Measurements from ENCODE around the gene PPP1R1C. TPM values are rescaled to one million over a fixed set of nuclear protein-coding genes. Genes with fewer than 3 reads are reported as not detected.

PPP1R1C gene
- total and polyA plus RNA-seq, 2 donors from 2014 or later, result 2.5 TPM

GRCh38 chr2:182015334-182016109 lies 29.9 kb downstream of the PPP1R1C start:
- Histone ChIP-seq H3K9ac (ENCODE audit: low read length in 3 of 3) (no peak overlapping the region), H3K9me3 (ENCODE audit: control insufficient read depth in 2 of 3, insufficient read depth in 1 of 3, low read length in 3 of 3) (peaks cover 0 to 3% (median under 1%) of the 10 kb centered on the region in 3 donors), H3K4me1 (ENCODE audit: control insufficient read depth in 2 of 3, insufficient read depth in 2 of 3, low read depth in 1 of 3, low read length in 3 of 3) (no peaks in the 10 kb centered on the region), H3K4me3 (ENCODE audit: low read length in 3 of 3) (no peak overlapping the region), H3K27ac (ENCODE audit: low read depth in 2 of 2, low read length in 2 of 2) (no peak overlapping the region), H3K27me3 (ENCODE audit: control insufficient read depth, insufficient read depth, low read length) (no peaks in the 10 kb centered on the region), H3K36me3 (ENCODE audit: control insufficient read depth in 2 of 3, insufficient read depth in 3 of 3, low read length in 3 of 3) (no peaks in the 10 kb centered on the region)
- DNase-seq (no peak), FAIRE-seq (no peak)
- intact Hi-C loops (cut with DNase I), result no loop called here
- TF ChIP-seq CTCF (IDR thresholded peaks at IDR 0.05; ENCODE audit: borderline replicate concordance, extremely low read depth, insufficient read depth), result no peak

GRCh38 chr2:182018218-182018617 lies 32.6 kb downstream of the PPP1R1C start:
- Histone ChIP-seq H3K9ac (ENCODE audit: low read length in 3 of 3) (no peak overlapping the region), H3K4me3 (ENCODE audit: low read length in 3 of 3) (no peak overlapping the region), H3K9me3 (ENCODE audit: control insufficient read depth in 2 of 3, insufficient read depth in 1 of 3, low read length in 3 of 3) (peaks cover 0 to 7% (median 0%) of the 10 kb centered on the region in 3 donors), H3K4me1 (ENCODE audit: control insufficient read depth in 2 of 3, insufficient read depth in 2 of 3, low read depth in 1 of 3, low read length in 3 of 3) (no peaks in the 10 kb centered on the region), H3K27ac (ENCODE audit: low read depth in 2 of 2, low read length in 2 of 2) (no peak overlapping the region), H3K27me3 (ENCODE audit: control insufficient read depth, insufficient read depth, low read length) (no peaks in the 10 kb centered on the region), H3K36me3 (ENCODE audit: control insufficient read depth in 2 of 3, insufficient read depth in 3 of 3, low read length in 3 of 3) (no peaks in the 10 kb centered on the region)
- FAIRE-seq (no peak), DNase-seq (no peak)
- intact Hi-C loops (cut with DNase I), result no loop called here
- no peak for TF ChIP-seq CTCF (IDR thresholded peaks at IDR 0.05; ENCODE audit: borderline replicate concordance, extremely low read depth, insufficient read depth)

GRCh38 chr2:182019731-182020130 lies 34.1 kb downstream of the PPP1R1C start:
- FAIRE-seq (no peak), DNase-seq (no peak)
- no peaks in the 10 kb centered on the region for H3K4me1 ChIP-seq (ENCODE audit: control insufficient read depth in 2 of 3, insufficient read depth in 2 of 3, low read depth in 1 of 3, low read length in 3 of 3)
- no peaks in the 10 kb centered on the region for H3K27me3 ChIP-seq (ENCODE audit: control insufficient read depth, insufficient read depth, low read length)
- intact Hi-C loops (cut with DNase I), result no loop called here
- peaks cover 0 to 8% (median 0%) of the 10 kb centered on the region in 3 donors for H3K9me3 ChIP-seq (ENCODE audit: control insufficient read depth in 2 of 3, insufficient read depth in 1 of 3, low read length in 3 of 3)
- no peak overlapping the region for H3K9ac ChIP-seq (ENCODE audit: low read length in 3 of 3)
- no peak overlapping the region for H3K4me3 ChIP-seq (ENCODE audit: low read length in 3 of 3)
- no peak overlapping the region for H3K27ac ChIP-seq (ENCODE audit: low read depth in 2 of 2, low read length in 2 of 2)
- H3K36me3 ChIP-seq (ENCODE audit: control insufficient read depth in 2 of 3, insufficient read depth in 3 of 3, low read length in 3 of 3), result no peaks in the 10 kb centered on the region
- TF ChIP-seq CTCF (IDR thresholded peaks at IDR 0.05; ENCODE audit: borderline replicate concordance, extremely low read depth, insufficient read depth), result no peak

Measured in kidney (tissue), 14 donors.